Thyroid gland (tissue), 4 donors: ENCODE results near the gene CFAP46.

Source experiments
- CTCF ChIP-seq, 6 experiments: fragments of 200-600 bp in 3 of 6; fragments of 450-650 bp in 3 of 6; sonication (generic) in 3 of 6; IDR thresholded peaks; one replicate each; pipeline ENCODE4 v1.5.1; 2016 to 2019; ENCODE audit warnings: antibody characterized with exemption in 6 of 6, mild to moderate bottlenecking in 2 of 6, inconsistent platforms in 1 of 6, moderate library complexity in 1 of 6
- POLR2A ChIP-seq, 2 donors: fragments of 450-650 bp; IDR thresholded peaks; one replicate each; pipeline ENCODE4 v1.6.1; 2017; ENCODE audit warnings: antibody characterized with exemption in 2 of 2, mild to moderate bottlenecking in 2 of 2, moderate library complexity in 1 of 2

- TF ChIP-seq CTCF (IDR thresholded peaks at IDR 0.05), result no peak
- TF ChIP-seq POLR2A (IDR thresholded peaks at IDR 0.05), result no peak
These were observed 33.7 kb upstream of the CFAP46 start for GRCh38 chr10:132975831-132976682.
